Endodermal cell (in vitro differentiated cells): Measurements from ENCODE around the gene TGFBR3L. TPM values are rescaled to one million over a fixed set of nuclear protein-coding genes. Genes with fewer than 3 reads are reported as not detected.

Experiments
- DNase-seq: peaks from one replicate; pipeline ENCODE4 v3.0.0-alpha.2; 2017
- H3K27ac ChIP-seq: 2 replicates; pipeline ENCODE4 v1.5.1; 2013; ENCODE audit warnings: mild to moderate bottlenecking, low read depth, low read length, moderate library complexity
- H3K27me3 ChIP-seq: 2 replicates; pipeline ENCODE4 v1.6.1; 2013; ENCODE audit warnings: mild to moderate bottlenecking, low read length, moderate library complexity; ENCODE audit not compliant: insufficient read depth, control insufficient read depth, poor library complexity, severe bottlenecking
- H3K36me3 ChIP-seq: 2 replicates; pipeline ENCODE4 v1.7.0; 2013; ENCODE audit warnings: mild to moderate bottlenecking, low read length, moderate library complexity; ENCODE audit not compliant: control insufficient read depth, insufficient read depth
- H3K4me1 ChIP-seq: one replicate; pipeline ENCODE4 v1.7.0; 2013; ENCODE audit warnings: low read length; ENCODE audit not compliant: control insufficient read depth, insufficient read depth
- H3K4me3 ChIP-seq: 2 replicates; pipeline ENCODE4 v1.5.1; 2013; ENCODE audit warnings: mild to moderate bottlenecking, low read length, moderate library complexity
- H3K9ac ChIP-seq: 2 replicates; pipeline ENCODE4 v1.6.1; 2013; ENCODE audit warnings: mild to moderate bottlenecking, low read length, moderate library complexity; ENCODE audit not compliant: poor library complexity, severe bottlenecking; ENCODE audit errors: extremely low read depth
- H3K9me3 ChIP-seq: 2 replicates; pipeline ENCODE4 v1.6.1; 2013; ENCODE audit warnings: mild to moderate bottlenecking, low read length, moderate library complexity; ENCODE audit not compliant: control insufficient read depth
- H3K27ac Mint-ChIP-seq: 2 replicates; pipeline ENCODE4 v1.8.0; 2020; ENCODE audit warnings: mixed read lengths
- H3K27me3 Mint-ChIP-seq: 2 replicates; pipeline ENCODE4 v1.8.0; 2021; ENCODE audit warnings: mild to moderate bottlenecking, mixed read lengths; ENCODE audit not compliant: insufficient read depth
- H3K36me3 Mint-ChIP-seq: 2 replicates; pipeline ENCODE4 v1.8.0; 2020; ENCODE audit warnings: low read depth, mixed read lengths
- H3K4me1 Mint-ChIP-seq: 2 replicates; pipeline ENCODE4 v1.8.0; 2020; ENCODE audit warnings: mixed read lengths
- H3K4me3 Mint-ChIP-seq: 2 replicates; pipeline ENCODE4 v1.8.0; 2020; ENCODE audit warnings: mild to moderate bottlenecking, moderate library complexity, mixed read lengths
- H3K9me3 Mint-ChIP-seq: 2 replicates; pipeline ENCODE4 v1.8.0; 2020; ENCODE audit warnings: mild to moderate bottlenecking, mixed read lengths
- CTCF ChIP-seq: fragments of 200-600 bp; sonication (generic); conservative IDR thresholded peaks from 2 replicates; pipeline ENCODE4 v1.5.0; 2021; ENCODE audit warnings: antibody characterized with exemption, mild to moderate bottlenecking
- WGBS, 2 experiments: methylation state at CpG; one replicate each; pipeline versions ENCODE4 v1.1.5 to v1.1.7; 2013; ENCODE audit warnings: missing lambda C conversion rate in 2 of 2, mixed read lengths in 1 of 2; ENCODE audit not compliant: insufficient coverage in 1 of 2, insufficient read length in 1 of 2; 5-methylcytosine and 5-hydroxymethylcytosine counted together
- total RNA-seq, 2 donors: library from RNA; stranded (reverse); fragmentation: NEBNext Ultra II Directional in 1 of 2; extraction: Animal tissue kit (Norgen Biotek cat#: 25700) in 1 of 2; gene quantifications; 2 replicates in 1 of 2; 3 replicates in 1 of 2; pipeline ENCODE4 v1.2.1, GENCODE V29; 2021

TGFBR3L gene
- total RNA-seq, 2 donors from 2014 or later, result 0.84 to 2.2 TPM

GRCh38 chr19:7918615-7919421 lies 4.2 kb downstream of the TGFBR3L start:
- Mint-ChIP-seq H3K36me3 (peaks cover 11% of the 10 kb centered on the region), H3K4me1 (peaks cover 6% of the 10 kb centered on the region), H3K27ac (no peak overlapping the region), H3K9me3 (no peaks in the 10 kb centered on the region), H3K27me3 (peaks cover 47% of the 10 kb centered on the region), H3K4me3 (peak overlapping the region; percentile 67)
- Histone ChIP-seq H3K27me3 (peaks cover 44% of the 10 kb centered on the region), H3K4me1 (peaks cover 5% of the 10 kb centered on the region), H3K9me3 (no peaks in the 10 kb centered on the region), H3K27ac (no peak overlapping the region), H3K36me3 (peaks cover 8% of the 10 kb centered on the region), H3K9ac (no peak overlapping the region), H3K4me3 (no peak overlapping the region)
- no peak for TF ChIP-seq CTCF
- 93 to 95% methylated on average over 24 to 42 of the region's 42 CpGs for WGBS, 2 experiments
- DNase-seq, result no peak

- H3K4me1 Mint-ChIP-seq, result peaks cover 6% of the 10 kb centered on the region
- H3K27ac Mint-ChIP-seq, result peak within 1 kb of the TSS; percentile 89
- H3K27me3 Mint-ChIP-seq, result peaks cover 40% of the 10 kb centered on the region
- peaks cover 40% of the 10 kb centered on the region for H3K27me3 ChIP-seq
- WGBS, 2 experiments, result 18 to 30% methylated on average over 32 to 61 of the region's 62 CpGs
- H3K4me3 ChIP-seq, result peak within 1 kb of the TSS; percentile 83
- H3K27ac ChIP-seq, result peak within 1 kb of the TSS; percentile 85
- peaks cover 11% of the 10 kb centered on the region for H3K36me3 Mint-ChIP-seq
- peaks cover 5% of the 10 kb centered on the region for H3K4me1 ChIP-seq
- H3K36me3 ChIP-seq, result peaks cover 14% of the 10 kb centered on the region
- peak within 1 kb of the TSS; percentile 67 for H3K4me3 Mint-ChIP-seq
- no peaks in the 10 kb centered on the region for H3K9me3 Mint-ChIP-seq
- TF ChIP-seq CTCF, result no peak
- DNase-seq, result peak; percentile 98
- no peaks in the 10 kb centered on the region for H3K9me3 ChIP-seq
- no peak within 1 kb of the TSS for H3K9ac ChIP-seq
Observed at GRCh38 chr19:7919610-7920518, 5.2 kb downstream of the TGFBR3L start, which contains the start of gene SNAPC2. Gene SNAPC2 (plus strand): TSS chr19:7920338. CDS start chr19:7920367, 29 bp downstream.

GRCh38 chr19:7920519-7921301 lies 6.1 kb downstream of the TGFBR3L start:
- Histone ChIP-seq H3K36me3 (peaks cover 14% of the 10 kb centered on the region), H3K27me3 (peaks cover 31% of the 10 kb centered on the region), H3K4me3 (peak overlapping the region; percentile 83), H3K9ac (no peak overlapping the region), H3K9me3 (no peaks in the 10 kb centered on the region), H3K27ac (peak overlapping the region; percentile 85), H3K4me1 (peaks cover 5% of the 10 kb centered on the region)
- H3K4me1 Mint-ChIP-seq, result peaks cover 6% of the 10 kb centered on the region
- peak overlapping the region; percentile 64 for H3K27ac Mint-ChIP-seq
- H3K27me3 Mint-ChIP-seq, result peaks cover 32% of the 10 kb centered on the region
- no peak for TF ChIP-seq CTCF
- H3K9me3 Mint-ChIP-seq, result no peaks in the 10 kb centered on the region
- peak overlapping the region; percentile 67 for H3K4me3 Mint-ChIP-seq
- WGBS, 2 experiments, result 12 to 45% methylated on average over 8 to 48 of the region's 62 CpGs
- peak; percentile 99 for DNase-seq
- H3K36me3 Mint-ChIP-seq, result peaks cover 11% of the 10 kb centered on the region
